ENCODE data around the gene REG4. TPM values are rescaled to one million over a fixed set of nuclear protein-coding genes. Genes with fewer than 3 reads are reported as not detected.

Gene REG4
- total RNA-seq, 2 donors from 2014 or later, result 4.9 to 5.8 TPM

DNA sequence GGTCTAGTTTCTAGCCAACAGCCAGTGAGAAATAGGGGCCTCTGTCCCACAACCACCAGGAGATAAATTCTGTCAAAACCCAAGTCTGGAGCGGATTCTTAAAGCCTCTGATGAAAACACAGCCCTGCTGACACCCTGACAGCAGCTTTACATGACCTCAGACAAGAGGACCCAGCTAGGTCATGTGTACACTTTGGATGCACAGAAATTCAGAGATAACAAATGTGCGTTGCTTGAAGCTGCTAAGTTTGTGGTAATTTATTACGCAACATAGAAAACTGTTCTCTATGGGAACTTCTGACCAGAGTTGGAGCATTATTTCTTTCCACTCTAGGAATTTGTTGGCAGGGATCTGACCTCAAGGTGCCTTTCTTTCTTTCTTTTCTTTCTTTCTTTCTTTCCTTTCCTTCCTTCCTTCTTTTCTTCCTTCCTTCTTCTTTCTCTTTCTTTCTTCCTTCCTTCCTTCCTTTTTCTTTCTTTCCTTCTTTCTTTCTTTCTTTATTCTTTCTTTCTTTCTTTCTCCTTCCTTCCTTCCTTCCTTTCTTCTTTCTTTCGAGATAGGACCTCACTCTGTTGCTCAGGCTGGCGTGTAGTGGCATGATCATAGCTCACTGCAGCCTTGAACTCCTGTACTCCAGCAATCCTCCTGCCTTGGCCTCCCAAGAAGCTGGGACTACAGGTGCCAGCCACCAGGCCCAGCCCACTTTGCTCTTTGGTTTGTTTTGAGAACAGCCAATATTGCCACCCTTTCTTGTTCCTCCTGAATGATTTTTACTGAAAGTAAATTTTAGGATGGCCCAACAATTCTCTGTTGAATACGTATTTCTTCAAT, 27.7 kb downstream of the REG4 start:
- peak; percentile 25 to 28 for ATAC-seq (replicated peaks in 1 of 2)
- Mint-ChIP-seq H3K27me3 (ENCODE audit: low read depth) (peaks cover 36% of the 10 kb centered on the region), H3K4me1 (ENCODE audit: low read depth) (peaks cover 22% of the 10 kb centered on the region), H3K36me3 (ENCODE audit: insufficient read depth in 2 of 2) (no peaks in the 10 kb centered on the region), H3K9me3 (no peaks in the 10 kb centered on the region), H3K27ac (no peak overlapping the region), H3K4me3 (no peak overlapping the region)
- no peak for DNase-seq

- DNase-seq (no peak), ATAC-seq (replicated peaks in 1 of 2) (peak; percentile 36 to 54)
- peaks cover 36% of the 10 kb centered on the region for H3K27me3 Mint-ChIP-seq (ENCODE audit: low read depth)
- peaks cover 22% of the 10 kb centered on the region for H3K4me1 Mint-ChIP-seq (ENCODE audit: low read depth)
- no peaks in the 10 kb centered on the region for H3K9me3 Mint-ChIP-seq
- H3K4me3 Mint-ChIP-seq, result no peak overlapping the region
- H3K36me3 Mint-ChIP-seq (ENCODE audit: insufficient read depth in 2 of 2), result no peaks in the 10 kb centered on the region
- no peak overlapping the region for H3K27ac Mint-ChIP-seq
Measured at GRCh38 chr1:119782631-119783325, 28.5 kb downstream of the REG4 start.

DNA sequence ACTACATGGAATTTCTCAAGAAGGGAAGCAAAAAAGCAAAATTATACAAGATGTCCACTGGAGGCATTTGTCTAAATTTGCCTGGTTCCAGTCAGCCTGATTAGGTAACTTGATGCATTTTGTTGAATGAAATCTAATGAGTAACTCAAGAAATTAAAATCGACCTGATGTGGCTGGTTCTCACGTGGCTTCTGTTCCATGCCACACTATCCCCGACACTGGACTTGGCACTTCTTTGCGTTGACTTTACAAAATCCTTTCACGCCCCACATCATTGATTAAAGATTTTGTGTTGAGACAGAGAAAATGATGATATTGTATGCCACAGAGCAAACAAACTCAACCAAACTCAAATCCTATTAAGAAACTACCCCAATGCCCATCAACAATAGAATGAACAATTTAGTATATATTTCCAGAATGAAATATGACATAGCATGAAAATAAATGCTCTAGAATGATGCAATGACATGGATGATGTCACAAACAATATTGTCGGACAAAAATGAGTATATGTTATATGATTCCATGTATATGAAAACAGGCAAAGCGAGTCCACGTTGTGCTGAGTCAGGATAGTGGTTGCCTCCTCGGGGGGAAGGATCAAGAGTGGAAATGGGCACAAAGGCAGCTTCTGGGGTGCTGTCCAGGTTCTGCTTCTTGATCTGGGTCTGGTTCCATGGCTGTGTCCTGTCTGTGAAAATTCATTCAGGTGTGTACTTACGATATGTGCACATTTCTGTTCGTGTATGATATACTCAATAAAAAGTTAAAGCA, 29.6 kb downstream of the REG4 start:
- DNase-seq, result no peak
- no peak overlapping the region for H3K4me3 Mint-ChIP-seq
- H3K27ac Mint-ChIP-seq, result no peak overlapping the region
- no peaks in the 10 kb centered on the region for H3K9me3 Mint-ChIP-seq
- ATAC-seq (replicated peaks in 1 of 2), result no peak
- H3K4me1 Mint-ChIP-seq (ENCODE audit: low read depth), result peaks cover 22% of the 10 kb centered on the region
- no peaks in the 10 kb centered on the region for H3K36me3 Mint-ChIP-seq (ENCODE audit: insufficient read depth in 2 of 2)
- peaks cover 36% of the 10 kb centered on the region for H3K27me3 Mint-ChIP-seq (ENCODE audit: low read depth)

- Mint-ChIP-seq H3K4me1 (ENCODE audit: low read depth) (peaks cover 14% of the 10 kb centered on the region), H3K4me3 (no peak overlapping the region), H3K36me3 (ENCODE audit: insufficient read depth in 2 of 2) (no peaks in the 10 kb centered on the region), H3K9me3 (no peaks in the 10 kb centered on the region), H3K27ac (no peak overlapping the region), H3K27me3 (ENCODE audit: low read depth) (peaks cover 36% of the 10 kb centered on the region)
- DNase-seq (no peak), ATAC-seq (replicated peaks in 1 of 2) (no peak)
Measured at GRCh38 chr1:119779869-119780356, 31.3 kb downstream of the REG4 start.

DNA sequence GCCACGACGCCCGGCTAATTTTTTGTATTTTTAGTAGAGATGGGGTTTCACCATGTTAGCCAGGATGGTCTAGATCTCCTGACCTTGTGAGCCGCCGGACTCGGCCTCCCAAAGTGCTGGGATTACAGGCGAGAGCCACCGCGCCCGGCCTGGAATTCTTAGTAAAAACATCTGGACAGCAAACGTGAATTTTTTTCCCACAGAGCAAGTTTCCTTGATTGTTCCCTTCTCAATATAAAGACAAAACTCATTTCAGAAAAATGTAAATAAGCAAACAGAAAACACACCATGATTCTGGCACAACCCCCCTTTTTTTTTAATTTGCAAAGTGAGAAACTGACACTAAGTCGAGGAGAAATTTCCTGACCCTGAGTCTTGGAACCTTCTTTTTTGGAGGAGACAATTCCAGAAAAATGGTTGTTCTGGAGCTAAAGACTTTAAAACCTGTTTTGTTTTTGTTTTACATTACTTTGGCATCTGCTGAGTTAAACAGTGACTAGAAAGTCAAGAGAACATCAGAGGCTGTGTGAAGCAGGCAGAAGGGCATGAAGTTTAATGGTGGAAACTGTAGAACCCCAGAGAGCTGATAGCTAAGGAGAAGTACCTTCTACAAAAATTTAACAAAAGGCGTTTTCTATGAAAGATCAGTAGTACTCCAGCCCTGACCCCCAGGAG, 32.2 kb downstream of the REG4 start:
- DNase-seq (no peak), ATAC-seq (replicated peaks in 1 of 2) (no peak)
- peaks cover 11% of the 10 kb centered on the region for H3K4me1 Mint-ChIP-seq (ENCODE audit: low read depth)
- peak overlapping the region; percentile 38 for H3K27ac Mint-ChIP-seq
- no peaks in the 10 kb centered on the region for H3K36me3 Mint-ChIP-seq (ENCODE audit: insufficient read depth in 2 of 2)
- H3K4me3 Mint-ChIP-seq, result no peak overlapping the region
- peaks cover 33% of the 10 kb centered on the region for H3K27me3 Mint-ChIP-seq (ENCODE audit: low read depth)
- no peaks in the 10 kb centered on the region for H3K9me3 Mint-ChIP-seq

DNA sequence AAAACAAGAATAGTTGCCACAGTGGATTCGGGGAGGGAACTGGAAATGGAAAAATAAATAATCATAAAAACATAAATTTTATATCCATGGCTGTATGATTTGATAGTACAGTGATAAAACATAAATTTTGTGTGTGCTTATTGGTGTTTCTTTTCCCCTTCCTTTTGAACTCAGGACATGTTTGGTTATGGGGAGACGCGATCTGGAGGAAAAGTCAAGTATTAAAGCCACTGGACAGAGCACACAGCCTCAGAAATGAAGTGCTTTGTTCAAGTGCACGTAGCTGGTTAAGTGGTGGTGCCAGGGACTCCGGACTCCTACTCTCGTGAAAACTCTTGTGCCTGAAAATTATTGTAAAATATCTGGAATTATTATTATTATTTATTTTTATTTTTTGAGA, 32.9 kb downstream of the REG4 start:
- ATAC-seq (replicated peaks in 1 of 2), result no peak
- Mint-ChIP-seq H3K36me3 (ENCODE audit: insufficient read depth in 2 of 2) (no peaks in the 10 kb centered on the region), H3K27me3 (ENCODE audit: low read depth) (peaks cover 33% of the 10 kb centered on the region), H3K4me3 (no peak overlapping the region), H3K9me3 (no peaks in the 10 kb centered on the region), H3K4me1 (ENCODE audit: low read depth) (peaks cover 4% of the 10 kb centered on the region), H3K27ac (no peak overlapping the region)
- DNase-seq, result no peak

DNA sequence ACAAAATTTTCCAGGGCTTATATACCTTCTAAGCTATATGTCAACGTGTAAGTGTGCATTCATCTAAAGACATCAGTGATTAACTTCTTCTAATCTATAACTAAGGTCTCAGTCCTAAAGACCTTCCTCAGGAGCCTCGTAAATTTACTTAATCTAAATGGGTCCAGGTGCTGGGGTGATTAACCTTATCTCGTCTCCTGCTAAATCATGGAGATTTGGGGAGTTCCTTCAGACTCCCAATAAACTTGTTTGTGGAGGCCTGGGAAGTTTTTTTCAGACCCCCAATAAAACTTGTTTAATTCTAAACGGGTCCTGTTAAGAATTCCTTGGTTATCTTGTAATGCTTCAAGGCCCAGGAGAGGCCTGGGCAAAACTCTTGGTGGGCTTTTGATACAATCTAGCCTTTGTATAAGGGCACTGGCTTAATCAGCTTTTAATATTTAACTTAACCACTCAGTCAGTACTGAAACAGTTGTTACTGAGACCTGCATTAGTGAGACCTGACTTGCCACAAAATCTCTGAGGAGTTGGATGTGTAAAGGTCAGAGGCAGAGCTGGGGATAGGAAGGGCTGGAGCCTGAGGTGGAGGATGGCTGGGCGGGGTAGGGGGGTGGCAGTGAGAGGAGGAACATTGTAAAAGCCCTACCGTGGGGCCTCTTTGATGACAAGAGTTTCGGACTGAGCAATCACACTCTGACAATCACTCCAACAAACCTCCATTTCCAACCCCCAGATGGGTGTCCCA, 36.3 kb downstream of the REG4 start:
- no peaks in the 10 kb centered on the region for H3K4me1 Mint-ChIP-seq (ENCODE audit: low read depth)
- DNase-seq (no peak), ATAC-seq (replicated peaks in 1 of 2) (no peak)
- no peak overlapping the region for H3K27ac Mint-ChIP-seq
- H3K36me3 Mint-ChIP-seq (ENCODE audit: insufficient read depth in 2 of 2), result no peaks in the 10 kb centered on the region
- peaks cover 17% of the 10 kb centered on the region for H3K27me3 Mint-ChIP-seq (ENCODE audit: low read depth)
- H3K9me3 Mint-ChIP-seq, result no peaks in the 10 kb centered on the region
- H3K4me3 Mint-ChIP-seq, result no peak overlapping the region

GRCh38 chr1:119773711-119774241, 37.5 kb downstream of the REG4 start:
- ATAC-seq (replicated peaks in 1 of 2) (no peak), DNase-seq (no peak)
- Mint-ChIP-seq H3K9me3 (no peaks in the 10 kb centered on the region), H3K4me3 (no peak overlapping the region), H3K27me3 (ENCODE audit: low read depth) (peaks cover 10% of the 10 kb centered on the region), H3K27ac (no peak overlapping the region), H3K4me1 (ENCODE audit: low read depth) (no peaks in the 10 kb centered on the region), H3K36me3 (ENCODE audit: insufficient read depth in 2 of 2) (no peaks in the 10 kb centered on the region)

GRCh38 chr1:119772298-119772697, 39.0 kb downstream of the REG4 start:
- Mint-ChIP-seq H3K27ac (no peak overlapping the region), H3K27me3 (ENCODE audit: low read depth) (peaks cover 14% of the 10 kb centered on the region), H3K36me3 (ENCODE audit: insufficient read depth in 2 of 2) (no peaks in the 10 kb centered on the region), H3K9me3 (no peaks in the 10 kb centered on the region), H3K4me3 (no peak overlapping the region), H3K4me1 (ENCODE audit: low read depth) (no peaks in the 10 kb centered on the region)
- DNase-seq, result no peak
- no peak for ATAC-seq (replicated peaks in 1 of 2)

GRCh38 chr1:119771770-119772169, 39.5 kb downstream of the REG4 start:
- Mint-ChIP-seq H3K27me3 (ENCODE audit: low read depth) (peaks cover 19% of the 10 kb centered on the region), H3K4me3 (no peak overlapping the region)

DNA sequence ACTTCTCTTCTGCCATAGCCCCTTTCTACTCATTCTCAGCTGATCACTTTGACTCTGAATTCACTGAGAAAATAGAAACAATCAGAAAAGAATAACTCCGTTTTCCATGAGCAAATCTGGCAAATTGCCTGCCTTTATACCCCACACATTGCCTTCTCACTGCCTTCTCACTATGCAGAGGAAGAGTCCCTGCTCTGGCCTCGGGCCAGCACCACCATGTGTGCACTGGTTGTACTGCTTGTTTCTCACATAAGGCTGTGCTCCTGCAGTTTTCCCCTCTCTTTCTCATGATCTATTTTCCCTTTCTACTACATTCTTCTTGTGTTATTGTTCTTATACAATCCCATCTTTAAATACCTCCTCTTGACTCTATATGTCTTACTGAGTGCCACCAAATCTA, 40.2 kb downstream of the REG4 start:
- Mint-ChIP-seq H3K27ac (no peak overlapping the region), H3K9me3 (no peaks in the 10 kb centered on the region), H3K27me3 (ENCODE audit: low read depth) (peaks cover 20% of the 10 kb centered on the region), H3K4me1 (ENCODE audit: low read depth) (no peaks in the 10 kb centered on the region), H3K36me3 (ENCODE audit: insufficient read depth in 2 of 2) (no peaks in the 10 kb centered on the region), H3K4me3 (no peak overlapping the region)
- ATAC-seq (replicated peaks in 1 of 2), result no peak
- no peak for DNase-seq

More at GRCh38 chr1:119771770-119772169, 39.5 kb downstream of the REG4 start:
- Mint-ChIP-seq H3K9me3 (no peaks in the 10 kb centered on the region), H3K4me1 (ENCODE audit: low read depth) (no peaks in the 10 kb centered on the region), H3K36me3 (ENCODE audit: insufficient read depth in 2 of 2) (no peaks in the 10 kb centered on the region), H3K27ac (no peak overlapping the region)
- DNase-seq (no peak), ATAC-seq (replicated peaks in 1 of 2) (no peak)

DNA sequence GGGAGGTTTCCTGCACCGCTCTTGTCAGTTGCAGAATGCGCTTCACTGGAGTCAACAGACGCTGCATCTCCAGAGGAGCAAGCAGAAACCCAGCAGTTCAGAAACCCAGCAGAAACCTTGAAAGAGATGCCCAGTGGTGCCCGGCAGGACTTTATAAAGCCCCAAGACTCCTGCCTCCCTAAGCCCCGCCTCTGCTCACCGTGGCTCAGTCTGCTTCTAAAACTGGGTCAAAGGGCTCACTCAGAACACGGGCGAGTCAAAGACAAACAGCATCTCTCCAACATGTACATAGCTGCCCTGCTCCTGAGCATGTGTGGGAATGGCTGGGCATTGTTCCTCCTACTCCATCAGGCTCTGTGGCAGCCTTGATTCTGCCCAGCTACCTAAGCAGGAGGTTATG, 42.5 kb downstream of the REG4 start, which contains the start of gene HMGCS2:
Gene HMGCS2 (minus strand): TSS at position 128 of the 400 bp plus-strand sequence. CDS start 61 bp downstream, at position 67.
- Mint-ChIP-seq H3K27ac (no peak within 1 kb of the TSS), H3K4me1 (ENCODE audit: low read depth) (no peaks in the 10 kb centered on the region), H3K36me3 (ENCODE audit: insufficient read depth in 2 of 2) (no peaks in the 10 kb centered on the region), H3K4me3 (no peak within 1 kb of the TSS), H3K9me3 (no peaks in the 10 kb centered on the region), H3K27me3 (ENCODE audit: low read depth) (peaks cover 18% of the 10 kb centered on the region)
- ATAC-seq (replicated peaks in 1 of 2) (no peak), DNase-seq (no peak)
